Right lobe of liver (tissue), 4 donors: ENCODE results near the gene IL1A.

Experiments
- POLR2A ChIP-seq: fragments of 450-650 bp; IDR thresholded peaks from one replicate; pipeline ENCODE4 v1.6.1; 2017; ENCODE audit warnings: antibody characterized with exemption, mild to moderate bottlenecking
- TF ChIP-seq, protein P1 (sequence below), 4 donors: fragments of 200-600 bp in 3 of 4; fragments of 450-650 bp in 1 of 4; IDR thresholded peaks; one replicate each; pipeline versions ENCODE4 v1.5.1 to v1.8.0; 2016 to 2022; ENCODE audit warnings: antibody characterized with exemption in 4 of 4, mild to moderate bottlenecking in 2 of 4
- donor health status: DM: no; HTN: no; CAD: no.
- donor health status: DM: no; HTN: no; CAD: no.
- donor health status: DM: no; HTN: yes; CAD: no.

DNA sequence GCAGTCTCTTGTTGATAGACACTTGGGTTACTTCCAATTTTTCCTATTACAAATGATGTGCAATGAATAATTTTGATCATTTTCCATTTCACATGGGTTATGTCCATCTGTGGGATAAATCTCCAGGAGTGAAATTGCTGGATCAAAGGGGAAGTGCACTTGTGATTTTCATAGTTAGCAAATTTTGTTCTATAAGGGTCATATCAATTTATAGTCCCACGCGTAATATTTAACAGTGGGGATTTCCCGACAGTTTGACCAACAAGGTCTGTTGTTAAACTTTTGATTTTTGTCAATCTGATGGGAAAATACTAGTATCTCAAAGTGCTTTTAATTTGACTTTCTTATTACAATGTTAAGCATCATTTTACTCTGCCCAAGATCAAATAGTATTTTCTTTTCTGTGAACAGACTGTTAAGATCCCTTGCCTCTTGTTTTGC, 44.0 kb upstream of the IL1A start:
- TF ChIP-seq, protein P1, sequence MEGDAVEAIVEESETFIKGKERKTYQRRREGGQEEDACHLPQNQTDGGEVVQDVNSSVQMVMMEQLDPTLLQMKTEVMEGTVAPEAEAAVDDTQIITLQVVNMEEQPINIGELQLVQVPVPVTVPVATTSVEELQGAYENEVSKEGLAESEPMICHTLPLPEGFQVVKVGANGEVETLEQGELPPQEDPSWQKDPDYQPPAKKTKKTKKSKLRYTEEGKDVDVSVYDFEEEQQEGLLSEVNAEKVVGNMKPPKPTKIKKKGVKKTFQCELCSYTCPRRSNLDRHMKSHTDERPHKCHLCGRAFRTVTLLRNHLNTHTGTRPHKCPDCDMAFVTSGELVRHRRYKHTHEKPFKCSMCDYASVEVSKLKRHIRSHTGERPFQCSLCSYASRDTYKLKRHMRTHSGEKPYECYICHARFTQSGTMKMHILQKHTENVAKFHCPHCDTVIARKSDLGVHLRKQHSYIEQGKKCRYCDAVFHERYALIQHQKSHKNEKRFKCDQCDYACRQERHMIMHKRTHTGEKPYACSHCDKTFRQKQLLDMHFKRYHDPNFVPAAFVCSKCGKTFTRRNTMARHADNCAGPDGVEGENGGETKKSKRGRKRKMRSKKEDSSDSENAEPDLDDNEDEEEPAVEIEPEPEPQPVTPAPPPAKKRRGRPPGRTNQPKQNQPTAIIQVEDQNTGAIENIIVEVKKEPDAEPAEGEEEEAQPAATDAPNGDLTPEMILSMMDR (IDR thresholded peaks at IDR 0.05): no peak
- no peak for TF ChIP-seq POLR2A
